ENCODE results near the gene MRPL17.
A peak's percentile ranks its signal among the peaks of the same experiment; 100 is the strongest.
"Not testable (repeated sequence)": the region's sequence is repeated elsewhere in the genome, so short reads cannot be mapped to it uniquely, and the experiment has no call there.

Gene MRPL17
- total RNA-seq: 19.7 to 42.8 (median 21.7) reads per million in 4 experiments

DNA sequence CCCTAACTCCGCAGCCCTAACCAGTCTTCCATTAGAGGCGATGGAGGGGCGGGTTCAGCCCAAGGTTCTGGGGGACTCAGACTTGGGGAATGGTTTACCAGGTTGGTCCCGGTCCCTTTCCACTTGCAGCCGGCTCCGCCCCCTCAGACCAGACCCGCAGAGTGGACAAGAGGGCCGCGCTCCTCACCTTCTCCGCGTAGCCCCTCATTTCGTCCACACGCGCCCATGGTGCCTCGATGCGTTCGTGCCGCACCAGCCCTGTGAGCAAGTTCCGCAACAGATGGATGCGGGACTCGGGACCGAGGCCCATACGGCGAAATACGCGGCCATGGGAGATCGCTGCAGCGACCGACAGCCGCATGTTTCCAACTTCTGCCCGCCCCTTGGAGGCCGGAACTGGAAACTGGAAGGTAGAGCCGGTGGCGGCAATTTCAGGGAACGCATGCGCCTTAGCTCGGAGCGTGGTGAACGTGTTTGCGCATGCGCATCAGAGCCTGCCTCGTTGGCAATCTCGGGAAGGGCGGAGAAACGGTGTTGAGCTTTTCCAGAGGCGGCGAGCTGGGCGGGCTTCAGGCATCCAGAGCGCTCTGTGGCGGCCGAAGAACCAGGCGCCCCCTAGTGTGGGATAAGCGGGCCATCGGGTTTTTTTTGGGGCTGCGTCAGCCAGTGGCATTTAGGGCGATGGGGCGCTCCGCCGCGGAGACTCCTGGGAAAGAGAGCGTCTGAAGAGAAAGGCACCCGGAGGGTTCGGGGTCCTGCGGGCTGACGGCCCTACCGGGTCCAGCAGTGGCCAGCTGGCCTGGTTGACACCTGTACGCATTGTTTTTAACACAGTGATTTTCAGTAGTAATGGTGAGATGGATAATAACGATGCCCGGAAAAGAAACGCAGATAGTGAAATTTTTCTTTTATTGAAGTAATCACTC lies at the start of gene MRPL17:
TSS of gene MRPL17 (minus strand) at position 405 of the 926 bp plus-strand sequence. CDS start at position 361, 44 bp downstream.
- DNase-seq: peak; percentile 98

DNA sequence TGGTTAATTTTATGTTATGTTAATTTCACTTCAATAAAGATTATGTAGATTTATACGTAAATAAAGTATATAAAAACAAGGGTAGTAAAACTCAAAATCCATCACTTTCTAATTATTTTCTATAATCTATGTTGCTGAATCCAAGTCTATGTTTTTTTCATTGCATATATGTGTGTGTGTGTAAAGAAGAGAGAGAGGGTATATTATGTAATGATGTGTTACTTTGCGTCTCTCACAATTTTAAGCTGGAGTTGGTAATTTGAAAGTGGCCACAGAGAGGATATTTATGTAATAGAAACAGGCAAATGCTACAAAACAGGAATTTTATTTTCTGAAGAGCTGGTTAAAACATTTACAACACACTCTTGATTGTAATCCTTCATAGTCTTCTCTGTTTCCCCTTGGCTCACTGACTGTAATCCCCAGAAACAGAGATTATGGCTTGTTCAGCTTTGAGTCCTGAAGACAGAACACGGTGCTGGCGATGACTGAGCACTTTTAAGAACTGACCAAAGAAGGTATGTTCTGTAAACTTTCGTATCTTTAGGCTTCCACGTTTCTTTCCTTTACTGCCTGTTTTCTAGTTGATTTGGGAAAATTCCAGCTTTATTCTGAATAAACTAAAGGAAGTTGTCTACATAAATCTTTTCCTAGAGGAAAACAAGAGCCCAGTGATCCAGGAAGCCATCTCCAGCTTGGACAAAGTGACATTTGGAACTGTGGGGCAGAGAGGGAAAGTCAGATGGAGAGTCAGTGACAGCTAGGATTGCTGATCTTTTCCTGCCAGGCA lies 45.0 kb upstream of the MRPL17 start:
- no peak for DNase-seq

DNA sequence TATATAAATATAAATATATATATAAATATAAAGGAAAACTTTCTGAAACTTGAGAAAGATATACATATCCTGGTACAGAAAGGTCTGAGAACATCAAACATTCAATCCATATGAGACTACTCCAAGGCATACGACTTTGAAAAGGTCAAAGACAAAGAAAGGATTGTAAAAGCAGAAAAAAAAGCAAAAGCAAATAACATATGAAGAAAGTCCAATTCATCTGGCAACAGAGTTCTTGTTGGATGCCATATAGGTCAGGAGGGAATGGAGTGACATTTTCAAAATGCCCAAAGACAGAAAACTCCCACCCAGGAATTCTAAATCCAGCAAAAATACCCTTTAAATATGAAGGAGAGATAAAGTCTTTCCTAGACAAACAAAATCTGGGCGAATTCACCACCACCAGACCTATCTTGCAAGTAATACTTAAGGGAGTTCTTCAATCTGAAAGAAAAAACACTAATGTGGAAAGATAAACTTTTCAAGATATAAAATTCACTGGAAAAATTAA lies 42.3 kb upstream of the MRPL17 start:
- DNase-seq: no peak

DNA sequence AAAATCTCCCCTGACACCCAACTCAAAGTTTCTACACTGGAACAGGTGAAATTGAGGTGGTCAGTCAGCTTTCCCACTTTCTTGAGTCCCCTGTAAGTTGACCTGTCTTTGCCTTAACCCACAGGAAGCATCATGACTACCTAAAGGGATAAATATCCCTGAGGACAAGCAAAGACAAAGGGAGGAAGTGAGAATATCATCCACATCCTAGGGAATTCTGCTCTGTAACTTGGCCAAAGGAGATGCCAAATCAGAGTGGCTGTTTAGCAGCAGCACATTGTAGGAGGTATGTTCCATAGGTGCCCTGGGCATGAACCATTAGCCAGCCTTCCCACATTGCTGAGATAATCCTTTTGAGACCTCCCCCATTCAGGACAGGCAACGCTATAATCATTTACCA lies 40.9 kb upstream of the MRPL17 start:
- no peak for DNase-seq

DNA sequence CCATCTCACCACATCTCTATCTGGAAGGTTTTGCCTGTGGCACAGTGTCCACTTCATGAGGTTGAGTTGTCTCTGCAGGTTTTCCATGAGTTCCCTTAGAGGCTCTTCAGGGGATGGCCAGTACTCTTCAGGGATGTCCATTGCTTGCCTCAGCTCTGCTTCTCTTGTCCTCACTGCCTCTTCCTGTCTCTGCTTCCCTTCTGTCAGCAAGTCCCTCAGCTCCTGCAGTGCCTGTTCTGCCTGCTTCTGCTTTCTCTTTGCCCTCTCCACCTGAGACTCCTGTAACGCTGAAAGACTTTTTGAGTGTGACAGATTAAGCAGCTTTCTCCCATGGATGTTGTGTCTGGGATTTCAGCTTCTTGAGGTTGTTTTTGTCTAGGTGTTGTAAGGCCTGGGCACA lies 38.2 kb upstream of the MRPL17 start:
- no peak for DNase-seq

DNA sequence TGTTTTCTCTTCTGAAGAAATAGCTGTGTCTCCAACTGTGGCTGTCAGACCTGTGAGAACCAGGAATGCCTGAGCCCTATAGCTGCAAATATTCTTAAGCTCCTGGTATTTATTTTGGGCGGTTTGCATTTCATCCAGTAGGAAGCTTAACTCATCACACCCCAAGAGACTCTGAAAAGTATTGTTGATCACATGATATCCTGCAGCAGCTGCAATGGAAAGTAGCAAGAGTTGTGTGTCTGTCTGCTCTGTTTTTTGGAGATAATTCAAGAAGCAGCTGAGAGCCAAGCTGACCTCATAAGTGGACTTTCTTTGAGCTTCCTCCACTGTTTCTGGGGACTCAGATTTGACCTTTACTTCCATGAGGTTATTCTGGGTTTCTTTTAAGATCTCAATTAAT lies 36.4 kb upstream of the MRPL17 start:
- no peak for DNase-seq

DNA sequence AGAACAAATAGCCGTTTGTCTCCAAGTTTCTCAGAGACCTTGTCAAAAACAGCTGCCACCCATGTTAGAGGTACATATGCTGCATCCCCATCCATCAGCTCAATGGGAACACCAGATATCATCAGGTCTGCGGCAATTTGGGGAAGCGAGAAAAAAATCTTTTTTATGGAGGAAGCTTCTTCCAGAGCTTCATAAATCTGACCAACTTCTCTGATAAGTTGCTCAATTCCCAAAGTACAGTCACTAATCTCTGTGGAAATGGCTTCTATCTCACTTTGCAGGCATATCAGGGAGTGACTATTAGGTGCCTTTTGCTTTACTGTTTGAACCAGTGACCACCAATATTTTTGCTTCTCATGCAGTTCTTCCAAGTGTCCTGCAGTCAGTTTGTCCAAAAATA lies 34.3 kb upstream of the MRPL17 start:
- no peak for DNase-seq

DNA sequence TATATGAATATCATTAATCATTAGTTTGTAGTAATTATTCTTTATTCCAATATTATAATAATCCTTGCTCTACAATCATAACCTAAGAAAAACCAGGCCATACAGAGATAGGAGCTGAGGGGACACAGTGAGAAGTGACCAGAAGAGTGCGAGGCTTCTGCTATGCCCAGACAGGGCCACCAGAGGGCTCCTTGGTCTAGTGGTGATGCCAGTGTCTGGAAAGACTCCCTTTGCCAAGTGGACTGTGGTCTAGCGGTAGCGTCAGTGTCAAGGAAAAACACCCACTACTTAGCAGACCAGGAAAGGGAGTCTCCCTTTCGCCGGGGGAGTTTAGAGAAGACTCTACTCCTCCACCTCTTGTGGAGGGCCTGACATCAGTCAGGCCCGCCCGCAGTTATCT lies 28.4 kb upstream of the MRPL17 start:
- DNase-seq: peak; percentile 13

DNA sequence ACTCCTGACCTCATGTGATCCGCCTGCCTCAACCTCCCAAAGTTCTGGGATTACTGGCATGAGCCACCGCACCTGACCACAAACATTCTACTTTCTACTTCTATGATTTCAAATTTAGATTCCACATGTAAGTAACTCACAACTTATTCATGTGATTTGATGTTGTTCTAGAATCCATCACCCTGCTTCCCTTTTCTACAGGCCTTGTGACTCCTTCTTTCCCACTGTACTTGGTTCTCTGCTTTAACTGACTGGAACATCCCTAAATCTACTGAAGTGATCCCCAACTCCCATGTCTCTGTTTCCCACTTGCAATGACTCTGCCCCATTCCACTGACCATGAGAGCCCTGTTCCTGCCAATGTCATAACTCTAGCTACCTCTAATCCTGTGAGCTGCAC lies 25.7 kb upstream of the MRPL17 start:
- DNase-seq: no peak

DNA sequence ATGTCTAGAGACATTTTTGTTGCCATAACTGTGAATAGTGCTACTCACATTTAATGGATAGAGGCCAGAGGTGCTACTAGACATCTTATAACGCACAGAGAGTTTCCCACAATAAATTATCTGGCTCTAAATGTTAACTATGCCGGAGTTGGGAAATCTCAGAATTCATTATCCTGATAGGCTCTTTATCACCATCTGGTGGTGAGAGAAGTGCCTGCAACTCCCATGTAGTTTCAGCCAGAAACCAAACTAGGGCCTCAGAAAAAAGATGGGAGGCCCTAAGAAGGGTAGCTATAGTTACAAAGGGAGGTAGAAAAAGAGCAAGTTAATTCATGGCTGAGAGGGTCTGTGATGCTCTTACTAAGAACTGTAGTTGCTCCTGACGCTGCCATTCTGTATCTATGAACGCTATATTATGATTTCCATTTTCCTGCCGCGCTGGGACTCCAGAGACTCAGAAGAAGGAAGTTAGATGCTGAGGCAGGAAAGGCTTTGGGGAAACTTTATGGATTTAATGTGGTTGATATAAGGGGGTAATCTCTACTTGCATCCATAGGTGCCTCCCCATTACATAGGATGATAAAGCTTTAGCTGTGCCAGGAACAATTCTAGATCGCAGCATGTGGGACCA lies 22.9 kb upstream of the MRPL17 start:
- peak; percentile 9 for DNase-seq

DNA sequence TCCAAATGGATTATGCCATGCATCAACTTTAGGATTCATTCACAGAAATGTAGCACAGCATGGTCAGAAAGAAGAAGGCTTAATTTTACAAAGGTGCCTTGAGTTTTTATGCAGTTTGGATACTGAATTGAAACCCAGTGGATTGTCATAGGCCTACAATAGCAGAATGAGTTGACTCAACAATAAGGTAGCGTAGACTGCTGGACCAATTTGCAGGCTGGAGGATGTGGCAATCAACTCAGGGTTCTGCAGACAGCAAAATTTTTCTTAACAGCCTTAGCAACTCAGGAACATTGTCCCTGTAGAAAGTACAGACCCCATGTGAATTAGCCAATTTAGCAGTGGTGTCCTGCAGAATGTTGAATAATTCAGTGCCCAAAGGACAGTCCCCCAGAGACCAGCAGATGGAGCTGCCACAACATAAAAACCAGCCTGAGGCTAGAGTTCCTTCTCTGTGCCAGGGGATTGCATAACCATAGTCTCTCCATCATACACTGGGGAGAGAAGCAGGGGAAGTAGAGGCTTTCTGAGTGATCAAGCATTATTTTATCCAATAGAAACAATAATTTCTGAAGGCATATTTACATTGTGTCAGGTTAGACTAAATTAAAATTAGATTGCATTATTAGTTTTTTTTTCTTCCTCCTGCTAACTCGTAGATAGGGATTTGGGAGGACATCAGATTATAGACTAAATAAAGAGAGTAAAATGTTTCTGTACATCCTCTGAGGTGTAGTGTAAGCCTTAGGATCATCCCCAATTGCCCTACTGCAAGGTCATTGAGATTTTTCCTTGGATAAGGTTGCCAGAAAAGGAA lies 20.3 kb upstream of the MRPL17 start:
- no peak for DNase-seq

DNA sequence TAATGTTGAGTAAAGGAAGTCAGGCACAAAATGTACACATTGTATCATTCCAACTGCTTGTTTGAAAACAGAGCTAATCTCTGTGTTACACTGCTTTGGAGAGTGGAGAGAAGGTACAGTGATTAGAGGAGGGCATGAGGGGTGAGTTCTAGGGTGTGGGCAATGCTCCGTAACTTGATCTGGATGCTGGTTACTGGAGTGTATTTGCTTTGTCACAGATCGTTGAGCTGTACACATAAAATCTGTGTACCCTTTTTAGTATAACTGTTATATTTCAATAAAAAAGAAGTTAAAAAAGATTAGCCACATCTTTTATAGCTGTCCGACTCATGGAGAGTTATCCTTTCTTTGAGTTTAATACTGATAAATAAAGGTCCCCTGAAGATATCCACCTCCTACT lies 18.8 kb upstream of the MRPL17 start:
- DNase-seq: not testable (repeated sequence)

DNA sequence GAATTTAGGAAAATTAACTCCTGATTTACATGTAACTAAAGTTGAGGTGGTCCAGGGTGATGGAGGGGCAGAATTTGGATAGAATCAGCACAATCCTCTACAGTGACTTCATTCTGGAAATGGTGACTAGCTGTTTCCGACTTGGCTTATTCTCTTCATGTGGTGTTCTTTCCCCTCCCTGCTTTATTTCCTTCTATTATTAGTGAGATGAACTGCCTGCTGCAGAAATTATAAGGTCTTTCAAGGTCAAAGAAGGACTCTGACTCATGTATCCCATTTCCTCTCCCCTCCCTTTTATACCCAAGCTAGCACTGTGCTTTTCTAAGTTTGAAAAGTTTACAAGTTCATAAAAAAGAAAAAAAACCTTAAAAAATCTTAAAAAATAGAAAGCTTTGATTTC lies 12.2 kb upstream of the MRPL17 start:
- no peak for DNase-seq

DNA sequence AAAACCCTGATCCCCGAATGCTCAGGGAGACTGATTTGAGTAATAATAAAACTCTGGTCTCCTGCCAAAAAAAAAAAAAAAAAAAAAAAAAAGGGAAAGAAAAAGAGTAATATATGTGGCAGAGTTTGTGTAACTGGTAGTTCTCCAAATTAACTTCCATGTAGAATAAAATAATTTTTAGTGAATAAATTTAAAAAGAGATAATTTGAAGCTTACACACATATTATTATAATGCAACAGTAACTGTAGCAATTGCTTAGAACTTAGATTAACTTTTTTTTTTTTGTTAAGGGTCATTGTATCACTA lies 11.0 kb upstream of the MRPL17 start:
- DNase-seq: no peak

DNA sequence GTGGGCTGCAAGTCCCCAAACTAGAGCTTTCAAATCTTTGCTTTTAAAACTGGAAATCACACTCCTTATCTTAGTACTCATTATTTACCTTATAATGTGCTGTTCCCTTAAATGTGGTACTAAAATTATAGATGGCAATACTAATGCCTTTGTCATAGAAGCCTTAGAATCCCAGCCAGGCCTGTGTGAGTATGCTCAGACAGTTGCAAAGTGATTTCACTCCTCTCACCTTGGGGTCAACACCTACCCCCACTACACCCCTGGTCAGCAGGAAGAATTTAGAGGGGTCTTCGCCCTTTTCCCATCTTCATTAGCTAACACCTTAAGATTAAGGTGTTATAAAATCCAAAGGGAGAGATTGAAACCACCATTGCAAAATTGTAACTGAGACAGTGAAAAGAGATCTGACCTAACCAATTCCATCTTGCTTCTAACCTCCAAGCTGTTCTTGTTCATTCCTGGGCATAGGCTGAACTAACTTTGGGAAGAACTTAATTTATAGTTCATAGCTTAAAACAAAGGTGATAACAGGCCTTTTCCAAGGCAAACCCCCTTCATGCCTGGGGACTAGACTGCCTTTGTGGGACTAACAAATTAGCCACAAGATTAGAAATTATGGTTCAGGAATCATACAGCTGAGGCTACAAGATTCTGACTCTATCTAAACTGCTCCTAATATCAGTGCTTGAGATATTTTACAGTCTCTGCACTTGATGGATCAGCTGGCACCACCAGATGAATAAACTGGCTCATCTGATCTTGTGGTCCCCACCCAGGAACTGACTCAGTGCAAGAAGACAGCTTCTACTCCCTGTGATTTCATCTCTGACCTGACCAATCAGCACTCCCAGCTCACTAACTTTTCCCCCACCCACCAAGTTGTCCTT lies 10.4 kb upstream of the MRPL17 start:
- DNase-seq: no peak

DNA sequence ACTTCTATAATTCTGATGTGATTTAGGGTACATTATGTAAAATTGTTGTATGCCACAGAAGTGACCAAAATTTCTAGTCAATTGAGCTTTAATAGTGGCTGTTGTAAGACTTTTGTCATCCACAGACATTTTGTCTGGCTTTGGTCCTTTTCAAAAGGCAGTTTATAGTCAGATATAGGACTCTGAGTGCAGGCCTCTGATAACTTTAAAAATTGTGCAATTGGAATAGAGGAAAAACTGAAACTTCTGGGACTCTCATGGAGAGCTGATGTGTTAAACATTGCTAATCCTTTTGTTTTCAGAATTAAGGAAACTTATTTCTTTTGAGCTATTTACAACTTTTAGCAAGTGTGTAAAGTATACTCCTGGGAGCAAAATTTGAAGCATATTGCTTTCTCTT lies 9.0 kb upstream of the MRPL17 start:
- no peak for DNase-seq

DNA sequence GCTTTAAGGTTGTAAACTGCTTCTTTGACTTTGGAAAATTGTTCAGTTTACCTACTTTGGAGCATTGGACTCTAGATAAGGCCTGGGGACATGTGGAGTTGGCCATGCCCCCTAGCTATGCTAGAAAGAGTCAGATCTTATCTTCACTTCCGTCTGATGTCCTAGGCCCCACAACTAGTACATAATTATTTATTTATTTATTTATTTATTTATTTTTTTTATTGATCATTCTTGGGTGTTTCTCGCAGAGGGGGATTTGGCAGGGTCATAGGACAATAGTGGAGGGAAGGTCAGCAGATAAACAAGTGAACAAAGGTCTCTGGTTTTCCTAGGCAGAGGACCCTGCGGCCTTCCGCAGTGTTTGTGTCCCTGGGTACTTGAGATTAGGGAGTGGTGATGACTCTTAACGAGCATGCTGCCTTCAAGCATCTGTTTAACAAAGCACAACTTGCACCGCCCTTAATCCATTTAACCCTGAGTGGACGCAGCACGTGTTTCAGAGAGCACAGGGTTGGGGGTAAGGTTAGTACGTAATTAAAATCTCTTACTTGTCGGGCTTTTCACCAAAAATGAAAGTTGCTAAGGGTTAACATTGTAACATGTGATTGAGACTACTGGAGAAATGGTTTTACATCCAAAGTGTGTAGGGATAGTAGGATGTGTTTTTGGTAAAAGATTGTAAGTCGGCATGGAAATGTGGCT lies 7.4 kb upstream of the MRPL17 start:
- not testable (repeated sequence) for DNase-seq

DNA sequence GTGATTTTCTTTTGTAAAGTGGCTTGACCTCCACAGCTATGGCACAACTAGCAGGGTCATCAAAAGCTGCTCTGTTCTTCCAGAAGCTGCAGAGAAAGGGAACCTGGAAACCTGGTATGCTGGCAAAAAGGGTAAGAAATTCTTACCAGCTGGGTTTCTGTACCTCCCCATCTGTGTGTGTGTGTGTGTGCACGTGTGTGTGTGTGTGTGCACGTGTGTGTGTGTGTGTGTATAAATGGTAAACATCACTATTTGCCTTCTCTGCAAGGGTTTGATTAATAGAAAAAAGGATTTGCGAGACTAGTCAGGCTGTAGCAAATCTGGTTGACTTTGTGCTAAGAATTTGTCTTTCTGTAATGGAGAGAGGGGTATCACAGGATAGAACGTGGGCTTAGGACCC lies 4.7 kb upstream of the MRPL17 start:
- DNase-seq: no peak

DNA sequence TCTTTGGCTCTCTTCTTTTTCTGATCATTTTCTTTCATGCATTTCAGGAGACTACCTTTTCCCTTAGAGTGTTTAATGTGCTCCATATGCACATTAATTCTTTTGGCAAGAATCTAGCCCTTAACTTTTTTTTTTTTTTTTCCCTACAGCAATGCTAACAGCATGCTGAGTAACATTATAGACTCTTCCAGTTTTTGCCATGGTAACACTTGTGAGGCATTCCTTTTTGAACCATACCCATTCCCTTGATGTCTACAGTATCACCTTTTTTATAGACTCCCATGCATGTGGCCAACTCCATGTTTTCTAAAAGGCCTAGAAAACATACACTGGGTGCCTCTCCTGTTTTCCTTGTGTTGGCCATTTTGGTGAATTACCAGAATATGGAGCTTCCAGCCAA lies 2.9 kb upstream of the MRPL17 start:
- no peak for DNase-seq

DNA sequence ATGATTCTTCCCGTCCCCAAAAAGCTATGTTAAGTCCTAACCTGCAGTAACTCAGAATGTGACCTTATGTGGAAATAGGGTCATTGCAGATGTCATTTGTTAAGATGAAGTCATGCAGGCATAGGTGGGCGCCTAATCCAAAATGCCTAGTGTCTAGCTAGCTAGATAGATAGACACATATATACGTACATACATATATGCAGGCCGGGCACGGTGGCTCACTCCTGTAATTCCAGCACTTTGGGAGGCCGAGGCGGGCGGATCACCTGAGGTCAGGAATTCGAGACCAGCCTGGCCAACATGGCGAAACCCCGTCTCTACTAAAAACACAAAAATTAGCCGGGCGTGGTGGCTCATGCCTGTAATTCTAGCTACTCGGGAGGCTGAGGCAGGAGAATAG lies 928 bp upstream of the MRPL17 start:
- not testable (repeated sequence) for DNase-seq

DNA sequence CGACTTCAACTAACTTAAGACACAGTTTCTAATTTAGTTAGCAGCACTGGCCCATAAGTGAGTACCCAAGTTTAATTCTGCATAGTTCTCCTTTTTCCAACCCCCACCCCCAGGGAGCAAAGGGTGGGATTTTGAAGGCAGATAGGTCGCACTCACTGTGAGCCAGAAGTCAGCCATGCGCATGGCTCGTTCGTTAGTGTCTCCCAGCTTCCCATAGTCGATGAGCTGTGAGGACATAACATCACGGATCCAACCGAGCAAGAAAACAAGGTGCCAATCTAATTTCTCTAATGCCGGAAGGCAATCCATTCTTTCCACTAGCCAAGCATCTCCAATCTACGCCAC lies 577 bp downstream of the MRPL17 start:
- no peak for DNase-seq
